NCI-H69 (cell line): Measurements from ENCODE around the gene MORC4.

Experiments
- DNase-seq: peaks from one replicate; lab custom pipeline; 2025; lab: John Stamatoyannopoulos, UW

Gene MORC4

GRCh38 chrX:107000013-107000515 lies at the start of gene MORC4:
MORC4 (minus strand) TSS chrX:107000212; CDS start chrX:106999969, 243 bp downstream.
- DNase-seq: peak; percentile 90

- DNase-seq: no peak
Observed at GRCh38 chrX:107047622-107048021, 47.6 kb upstream of the MORC4 start.

- DNase-seq: no peak
Observed at GRCh38 chrX:107029752-107030151, 29.7 kb upstream of the MORC4 start.

- peak; percentile 51 for DNase-seq
Observed at GRCh38 chrX:107025545-107025944, 25.5 kb upstream of the MORC4 start.

GRCh38 chrX:107014936-107015335 lies 14.9 kb upstream of the MORC4 start:
- peak; percentile 5 for DNase-seq

GRCh38 chrX:107008034-107008433 lies 8.0 kb upstream of the MORC4 start:
- DNase-seq: no peak

- DNase-seq: peak; percentile 61
Observed at GRCh38 chrX:106999002-106999975, 723 bp downstream of the MORC4 start.

- DNase-seq: no peak
Observed at GRCh38 chrX:106997611-106998010, 2.4 kb downstream of the MORC4 start.

GRCh38 chrX:106995678-106996077 lies 4.3 kb downstream of the MORC4 start:
- DNase-seq: no peak

GRCh38 chrX:106987488-106987887 lies 12.5 kb downstream of the MORC4 start:
- DNase-seq: peak; percentile 27

GRCh38 chrX:106980952-106981626 lies 18.9 kb downstream of the MORC4 start:
- DNase-seq: no peak

GRCh38 chrX:106976416-106976815 lies 23.6 kb downstream of the MORC4 start:
- DNase-seq: no peak

GRCh38 chrX:106973433-106974149 lies 26.4 kb downstream of the MORC4 start:
- no peak for DNase-seq

- no peak for DNase-seq
Observed at GRCh38 chrX:106972896-106973295, 27.1 kb downstream of the MORC4 start.

GRCh38 chrX:106966547-106966946 lies 33.5 kb downstream of the MORC4 start:
- peak; percentile 41 for DNase-seq

- DNase-seq: no peak
Observed at GRCh38 chrX:106964290-106964689, 35.7 kb downstream of the MORC4 start.

GRCh38 chrX:106963111-106963510 lies 36.9 kb downstream of the MORC4 start:
- no peak for DNase-seq

GRCh38 chrX:106959901-106960300 lies 40.1 kb downstream of the MORC4 start:
- DNase-seq: peak; percentile 2

GRCh38 chrX:106957856-106958255 lies 42.2 kb downstream of the MORC4 start:
- DNase-seq: no peak

GRCh38 chrX:106955004-106955772 lies 44.8 kb downstream of the MORC4 start:
- no peak for DNase-seq

- no peak for DNase-seq
Observed at GRCh38 chrX:106954041-106954440, 46.0 kb downstream of the MORC4 start.
